Spinal cord (tissue), 10 donors: ENCODE results near the gene ZNF787. TPM values are rescaled to one million over a fixed set of nuclear protein-coding genes. Genes with fewer than 3 reads are reported as not detected.

Experiments
- DNase-seq, 6 donors: peaks; one replicate each; pipeline versions ENCODE4 v3.0.0 to v3.0.0-alpha.2; 2013 to 2015; ENCODE audit warnings: low spot score in 6 of 6, low read depth in 4 of 6
- H3K27ac ChIP-seq: one replicate; pipeline ENCODE4 v1.5.1; 2013; ENCODE audit warnings: low read depth, low read length, control low read depth
- H3K27me3 ChIP-seq: one replicate; pipeline ENCODE4 v1.6.1; 2013; ENCODE audit warnings: low read length; ENCODE audit not compliant: control insufficient read depth, insufficient read depth
- H3K36me3 ChIP-seq: one replicate; pipeline ENCODE4 v1.6.1; 2013; ENCODE audit warnings: low read length; ENCODE audit not compliant: control insufficient read depth, insufficient read depth
- H3K4me1 ChIP-seq: one replicate; pipeline ENCODE4 v1.6.1; 2013; ENCODE audit warnings: low read length; ENCODE audit not compliant: control insufficient read depth, insufficient read depth
- H3K4me3 ChIP-seq: one replicate; pipeline ENCODE4 v1.5.1; 2013; ENCODE audit warnings: low read depth, low read length, control low read depth
- H3K9me3 ChIP-seq: one replicate; pipeline ENCODE4 v1.6.1; 2013; ENCODE audit warnings: low read length; ENCODE audit not compliant: control insufficient read depth, insufficient read depth
- WGBS: methylation state at CpG from one replicate; pipeline ENCODE4 v1.1.5; 2013; ENCODE audit warnings: missing lambda C conversion rate; ENCODE audit not compliant: insufficient coverage; 5-methylcytosine and 5-hydroxymethylcytosine counted together
- polyA plus RNA-seq, 2 donors: library from polyadenylated mRNA; unstranded; fragments of 120-200 nt; gene quantifications; one replicate each; pipeline ENCODE4 v1.2.1, GENCODE V29; 2013; ENCODE audit not compliant: insufficient read length in 2 of 2
- total RNA-seq, 2 donors: library from RNA; depleted of rRNA in 1 of 2; stranded (reverse); fragments of 120-200 nt in 1 of 2; fragments of >200 nt in 1 of 2; gene quantifications; one replicate each; pipeline versions ENCODE4 v1.2.3 to v1.2.4, GENCODE V29; 2013 to 2014
- donor health status: healthy.

Gene ZNF787
- total and polyA plus RNA-seq, 4 donors, result 8.9 to 27.4 (median 23.6) TPM

DNA sequence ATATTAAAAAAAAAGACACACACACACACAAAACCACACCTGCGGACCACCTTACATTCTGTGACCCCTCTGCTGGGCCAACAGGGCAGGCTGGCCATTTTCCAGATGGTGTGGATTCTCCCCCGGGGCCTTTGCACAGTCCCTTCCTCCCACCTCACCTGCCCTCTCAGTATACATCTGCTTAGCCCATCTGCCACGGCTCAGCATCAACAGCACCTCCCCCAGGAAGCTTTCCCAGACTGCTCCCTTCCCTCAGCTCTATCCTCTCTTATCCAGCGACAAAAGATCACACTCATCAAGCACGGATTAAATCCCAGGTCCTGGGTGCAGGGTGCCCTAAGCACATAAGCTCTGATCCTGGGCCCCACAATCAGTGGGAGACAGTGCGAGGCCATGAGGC is 4.5 kb downstream of the ZNF787 start:
- DNase-seq, result no peak
- Histone ChIP-seq H3K9me3 (no peaks in the 10 kb centered on the region), H3K4me3 (no peak overlapping the region), H3K4me1 (peaks cover 54% of the 10 kb centered on the region), H3K27me3 (no peaks in the 10 kb centered on the region), H3K36me3 (peaks cover 35% of the 10 kb centered on the region), H3K27ac (no peak overlapping the region)
- WGBS, result 97% methylated on average over 6 of the region's 6 CpGs

DNA sequence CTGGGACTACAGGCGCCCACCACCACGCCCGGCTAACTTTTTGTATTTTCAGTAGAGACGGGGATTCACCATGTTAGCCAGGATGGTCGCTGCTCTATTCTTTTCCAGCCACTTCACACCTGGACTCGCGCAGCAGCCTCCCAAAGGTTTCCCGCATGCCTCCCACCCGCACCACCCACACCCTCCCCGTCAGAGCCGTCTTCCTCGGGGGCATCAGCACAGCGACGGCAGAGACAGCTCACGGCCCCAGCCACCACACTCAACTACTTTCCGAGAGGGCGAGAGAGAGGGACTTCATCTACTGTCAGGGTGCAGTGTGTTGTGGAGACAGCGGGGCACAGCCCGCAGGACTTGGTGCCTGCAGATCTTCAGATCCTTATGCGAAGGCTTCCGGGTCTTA is 5.6 kb downstream of the ZNF787 start:
- no peak overlapping the region for H3K27ac ChIP-seq
- 92% methylated on average over 11 of the region's 21 CpGs for WGBS

DNA sequence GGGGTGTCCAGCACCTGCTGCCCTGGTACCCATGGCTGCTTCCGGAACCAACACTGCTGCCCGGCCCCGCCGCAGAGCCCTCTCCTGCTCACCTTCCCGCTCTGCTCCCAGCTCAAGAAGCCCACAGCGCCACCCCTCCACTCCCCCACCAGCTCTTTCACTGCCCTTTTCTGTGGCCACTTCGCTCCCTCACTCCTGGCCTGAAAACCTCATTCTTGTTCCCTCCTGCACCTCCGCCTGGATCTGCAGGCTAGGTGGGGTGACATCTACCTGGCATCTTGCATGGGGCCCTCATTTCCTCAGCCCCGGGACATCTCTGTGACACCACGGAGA is 6.4 kb downstream of the ZNF787 start:
- DNase-seq, result no peak
- WGBS, result 96% methylated on average over 6 of the region's 10 CpGs
- Histone ChIP-seq H3K9me3 (no peaks in the 10 kb centered on the region), H3K36me3 (peaks cover 46% of the 10 kb centered on the region), H3K27ac (no peak overlapping the region), H3K4me3 (no peak overlapping the region), H3K27me3 (no peaks in the 10 kb centered on the region), H3K4me1 (peaks cover 62% of the 10 kb centered on the region)

More for the DNA sequence above, 5.6 kb downstream of the ZNF787 start:
- Histone ChIP-seq H3K4me1 (peaks cover 63% of the 10 kb centered on the region), H3K36me3 (peaks cover 46% of the 10 kb centered on the region), H3K9me3 (no peaks in the 10 kb centered on the region), H3K27me3 (no peaks in the 10 kb centered on the region), H3K4me3 (no peak overlapping the region)
- DNase-seq, result no peak

DNA sequence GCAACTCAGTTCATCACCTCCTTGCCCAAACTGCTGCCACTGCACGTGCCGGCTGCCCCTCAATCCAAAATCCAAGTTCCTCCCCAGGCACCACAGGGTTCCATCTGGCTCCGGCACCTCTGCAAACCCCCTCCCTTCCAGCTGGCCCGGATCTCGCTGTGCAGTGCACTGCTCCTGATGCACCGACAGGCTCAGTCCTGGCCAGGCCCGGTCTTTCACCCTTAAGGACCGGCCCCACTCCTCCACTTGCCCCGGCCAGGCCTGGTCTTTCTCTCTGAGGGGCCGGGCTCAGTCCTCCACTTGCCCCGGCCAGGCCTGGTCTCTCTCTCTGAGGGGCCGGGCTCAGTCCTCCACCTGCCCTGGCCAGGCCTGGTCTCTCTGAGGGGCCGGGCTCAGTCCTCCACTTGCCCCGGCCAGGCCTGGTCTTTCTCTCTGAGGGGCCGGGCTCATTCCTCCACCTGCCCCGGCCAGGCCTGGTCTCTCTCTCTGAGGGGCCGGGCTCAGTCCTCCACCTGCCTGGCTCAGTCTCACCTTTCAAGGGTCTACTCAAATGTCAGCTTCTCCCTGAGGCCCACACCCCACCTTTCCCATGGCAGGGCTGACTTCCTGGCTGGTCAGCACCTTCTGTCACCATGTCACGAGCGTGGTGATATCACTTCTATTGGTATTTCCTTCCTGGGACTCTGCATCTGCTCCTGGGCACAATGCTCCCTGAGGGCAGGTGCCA is 6.9 kb downstream of the ZNF787 start:
- H3K4me3 ChIP-seq, result no peak overlapping the region
- H3K4me1 ChIP-seq, result peaks cover 58% of the 10 kb centered on the region
- no peak for DNase-seq
- no peaks in the 10 kb centered on the region for H3K9me3 ChIP-seq
- H3K27ac ChIP-seq, result no peak overlapping the region
- WGBS, result 75% methylated on average over 16 of the region's 19 CpGs
- peaks cover 43% of the 10 kb centered on the region for H3K36me3 ChIP-seq
- no peaks in the 10 kb centered on the region for H3K27me3 ChIP-seq

DNA sequence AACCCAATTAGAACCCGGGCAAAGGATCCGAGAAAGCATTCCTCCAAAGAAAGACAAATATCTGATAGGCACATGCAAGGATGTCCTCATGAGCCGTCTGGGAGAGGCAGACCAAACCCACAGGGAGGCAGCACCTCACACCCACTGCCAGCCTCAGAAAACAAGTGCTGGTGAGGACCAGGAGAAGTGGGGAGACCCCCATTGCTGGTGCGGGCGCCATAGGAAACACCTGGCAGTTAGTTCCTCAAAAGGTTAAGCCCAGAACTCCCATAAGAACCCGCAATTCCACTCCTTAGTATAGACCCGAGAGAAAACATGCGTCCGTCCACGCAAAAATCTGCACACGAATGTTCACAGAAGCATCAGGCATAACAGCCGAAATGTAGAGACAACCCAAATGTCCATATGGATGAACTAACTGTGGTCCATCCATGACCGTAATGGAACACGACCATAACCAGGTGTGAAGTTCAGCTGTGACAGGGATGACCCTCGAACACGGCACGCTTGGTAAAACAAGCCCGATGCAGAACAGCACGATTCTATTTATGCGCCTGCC is 7.9 kb downstream of the ZNF787 start:
- Histone ChIP-seq H3K4me3 (no peak overlapping the region), H3K4me1 (peaks cover 58% of the 10 kb centered on the region), H3K27ac (no peak overlapping the region), H3K27me3 (no peaks in the 10 kb centered on the region), H3K9me3 (no peaks in the 10 kb centered on the region), H3K36me3 (peaks cover 43% of the 10 kb centered on the region)
- DNase-seq, result no peak
- 92% methylated on average over 18 of the region's 20 CpGs for WGBS

DNA sequence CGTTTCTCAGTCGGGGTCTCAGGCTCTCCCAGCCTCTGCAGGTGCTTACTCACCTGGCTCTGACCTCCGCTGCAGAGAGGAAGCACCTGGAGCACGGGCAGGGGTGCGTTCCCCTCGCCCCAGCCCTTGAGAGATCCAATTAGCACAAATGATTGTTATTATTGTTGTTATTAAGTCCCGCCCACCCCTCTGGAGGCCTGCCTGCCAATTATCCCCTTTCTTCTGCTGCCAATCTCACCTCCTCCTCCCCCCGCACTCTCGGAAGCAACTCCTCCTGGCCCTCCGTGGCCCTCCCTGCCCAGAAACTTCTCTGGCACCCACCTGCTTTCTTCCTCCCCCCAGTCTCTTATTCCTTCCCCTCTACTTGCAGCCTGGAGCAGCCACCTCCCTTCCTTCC is 8.8 kb downstream of the ZNF787 start:
- Histone ChIP-seq H3K4me3 (no peak overlapping the region), H3K9me3 (no peaks in the 10 kb centered on the region), H3K27ac (no peak overlapping the region), H3K27me3 (no peaks in the 10 kb centered on the region), H3K4me1 (peaks cover 62% of the 10 kb centered on the region), H3K36me3 (peaks cover 44% of the 10 kb centered on the region)
- no peak for DNase-seq
- WGBS, result 78% methylated on average over 7 of the region's 10 CpGs

DNA sequence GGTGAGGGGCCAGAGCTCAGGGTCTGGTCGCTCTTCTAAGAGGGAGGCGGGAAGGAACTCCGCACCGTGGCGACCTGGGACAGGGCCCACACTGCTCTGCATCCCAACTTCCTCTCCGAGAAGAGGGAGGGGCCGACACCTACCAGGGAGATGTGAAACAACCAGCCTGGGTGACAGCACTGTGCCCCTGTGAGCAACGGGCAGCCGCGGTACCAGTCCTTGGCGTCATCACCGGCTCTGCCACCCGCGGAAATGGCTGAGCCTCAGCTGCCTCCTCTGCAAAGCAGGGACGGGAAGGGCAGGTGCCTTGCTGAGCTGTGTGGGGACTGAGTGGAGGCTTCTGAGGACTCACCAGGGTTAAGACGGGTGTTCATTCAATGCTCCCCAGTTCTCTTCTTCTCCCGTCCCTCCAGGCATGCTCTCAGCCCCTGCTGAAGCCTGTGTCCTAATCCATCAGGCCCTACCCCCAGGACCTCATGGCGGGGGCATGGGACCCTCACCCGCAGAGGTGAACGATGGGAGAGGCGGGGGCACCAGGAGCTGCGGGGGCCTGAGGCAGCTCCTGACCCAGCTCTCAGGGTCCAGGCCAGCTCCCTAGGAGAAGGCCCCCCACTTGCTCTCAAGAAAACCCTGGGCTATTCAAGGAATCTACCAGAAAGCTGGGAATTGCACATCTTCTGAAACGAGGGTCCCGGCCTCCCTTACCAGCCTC is 9.3 kb downstream of the ZNF787 start:
- Histone ChIP-seq H3K27ac (no peak overlapping the region), H3K4me1 (peaks cover 62% of the 10 kb centered on the region), H3K4me3 (no peak overlapping the region), H3K9me3 (no peaks in the 10 kb centered on the region), H3K36me3 (peaks cover 45% of the 10 kb centered on the region), H3K27me3 (no peaks in the 10 kb centered on the region)
- WGBS, result 56% methylated on average over 24 of the region's 24 CpGs
- no peak for DNase-seq

DNA sequence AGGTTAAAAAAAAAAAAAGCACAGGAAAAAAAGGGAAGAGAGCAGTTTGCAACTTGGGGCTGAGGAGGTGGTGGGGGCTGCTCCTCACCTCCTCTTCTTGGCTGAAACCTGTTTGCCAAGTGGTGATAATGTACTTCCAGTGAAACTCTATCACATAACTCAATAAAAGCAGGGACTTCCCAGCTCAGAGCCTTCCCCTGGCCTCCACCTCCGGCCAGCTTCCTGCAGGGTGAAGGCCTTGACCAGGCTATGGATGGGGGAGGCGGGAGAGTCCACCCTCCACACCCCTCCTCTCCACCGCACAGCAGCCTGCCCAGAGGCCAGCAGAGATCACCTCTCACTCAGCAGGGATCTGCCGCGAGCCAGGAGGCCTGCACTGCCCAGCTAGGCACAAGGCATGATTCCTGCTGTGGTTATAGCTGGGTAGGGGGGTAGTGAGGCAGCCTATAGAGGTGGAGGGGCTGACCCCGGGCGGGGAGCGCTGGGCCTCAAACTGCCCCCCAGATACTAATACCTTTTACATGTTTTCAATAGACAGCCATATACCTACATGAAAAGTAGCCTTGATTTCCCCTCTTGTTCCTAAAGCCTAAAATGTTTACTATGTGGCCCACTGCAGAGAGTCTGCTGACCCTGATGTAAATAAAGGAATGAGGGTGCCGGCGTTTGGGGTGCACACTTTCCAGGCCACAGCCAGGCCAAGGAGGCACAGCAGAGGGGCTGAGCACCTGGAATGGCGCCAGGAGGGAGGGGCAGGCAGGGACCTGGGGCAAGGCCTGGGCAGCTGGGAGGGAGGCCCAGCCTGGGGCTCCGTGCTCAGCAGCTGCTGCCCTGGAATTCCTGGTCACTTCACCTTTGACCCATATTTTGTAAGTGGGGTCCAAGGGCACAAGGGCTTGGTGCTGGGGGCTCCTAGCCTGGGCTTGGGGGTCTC is 10.3 kb downstream of the ZNF787 start:
- H3K9me3 ChIP-seq, result no peaks in the 10 kb centered on the region
- H3K27me3 ChIP-seq, result no peaks in the 10 kb centered on the region
- peaks cover 68% of the 10 kb centered on the region for H3K4me1 ChIP-seq
- DNase-seq, result no peak
- H3K27ac ChIP-seq, result peak overlapping the region; percentile 47
- peaks cover 53% of the 10 kb centered on the region for H3K36me3 ChIP-seq
- WGBS, result 24% methylated on average over 4 of the region's 12 CpGs
- H3K4me3 ChIP-seq, result no peak overlapping the region

DNA sequence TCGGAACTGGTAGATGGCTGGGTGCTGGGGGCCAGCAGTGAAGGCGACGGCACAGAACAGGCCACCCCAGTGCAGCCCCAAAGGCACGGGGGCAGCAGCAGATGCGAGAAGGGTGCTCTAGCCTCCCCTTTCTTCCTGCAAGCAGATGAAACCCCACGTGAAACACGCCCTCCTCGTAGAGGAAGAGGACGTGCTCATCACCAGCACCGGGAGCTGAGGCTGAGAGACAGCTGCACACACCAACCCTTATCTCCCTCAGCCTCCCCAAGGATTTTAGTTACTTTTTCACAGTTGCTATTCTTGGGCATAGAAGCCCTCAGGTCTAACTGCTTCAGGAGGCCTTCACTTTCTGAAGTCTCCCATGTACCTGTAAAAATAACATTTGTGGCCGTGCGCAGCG is 11.9 kb downstream of the ZNF787 start:
- H3K36me3 ChIP-seq, result peaks cover 47% of the 10 kb centered on the region
- no peak for DNase-seq
- no peaks in the 10 kb centered on the region for H3K9me3 ChIP-seq
- H3K4me1 ChIP-seq, result peaks cover 73% of the 10 kb centered on the region
- WGBS, result 66% methylated on average over 9 of the region's 13 CpGs
- no peak overlapping the region for H3K27ac ChIP-seq
- no peaks in the 10 kb centered on the region for H3K27me3 ChIP-seq
- no peak overlapping the region for H3K4me3 ChIP-seq
